Suppressor macrophage treated with lipopolysaccharide for 1 hour (primary cell): ENCODE measurements around the gene RLN3.
"Not testable (repeated sequence)": the region's sequence is repeated elsewhere in the genome, so short reads cannot be mapped to it uniquely, and the experiment has no call there.

Experiments used
- DNase-seq, 3 donors: peaks; one replicate each; pipeline ENCODE4 v3.0.0-alpha.2; 2020 to 2022

The RLN3 gene

DNA sequence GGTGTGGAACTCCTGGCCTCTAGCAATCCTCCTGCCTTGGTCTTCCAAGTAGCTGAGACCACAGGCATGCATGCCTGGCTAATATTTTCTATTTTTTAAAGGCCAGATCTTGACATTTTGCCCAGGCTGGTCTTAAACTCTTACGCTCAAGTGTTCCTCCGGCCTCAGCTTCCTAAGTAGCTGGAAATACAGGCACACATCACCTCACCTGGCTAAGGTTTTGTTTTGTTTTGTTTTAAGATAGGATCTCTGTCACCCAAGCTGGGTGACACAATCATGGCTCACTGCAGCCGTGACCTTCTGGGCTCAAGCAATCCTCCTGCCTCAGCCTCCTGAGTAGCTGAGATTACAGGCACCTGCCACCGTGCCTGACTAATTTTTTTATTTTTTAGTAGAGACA, 5.5 kb upstream of the RLN3 start:
- no peak for DNase-seq

GRCh38 chr19:14023404-14024235, 4.3 kb upstream of the RLN3 start:
- DNase-seq, result peak; percentile 85 to 88 (median 87)

DNA sequence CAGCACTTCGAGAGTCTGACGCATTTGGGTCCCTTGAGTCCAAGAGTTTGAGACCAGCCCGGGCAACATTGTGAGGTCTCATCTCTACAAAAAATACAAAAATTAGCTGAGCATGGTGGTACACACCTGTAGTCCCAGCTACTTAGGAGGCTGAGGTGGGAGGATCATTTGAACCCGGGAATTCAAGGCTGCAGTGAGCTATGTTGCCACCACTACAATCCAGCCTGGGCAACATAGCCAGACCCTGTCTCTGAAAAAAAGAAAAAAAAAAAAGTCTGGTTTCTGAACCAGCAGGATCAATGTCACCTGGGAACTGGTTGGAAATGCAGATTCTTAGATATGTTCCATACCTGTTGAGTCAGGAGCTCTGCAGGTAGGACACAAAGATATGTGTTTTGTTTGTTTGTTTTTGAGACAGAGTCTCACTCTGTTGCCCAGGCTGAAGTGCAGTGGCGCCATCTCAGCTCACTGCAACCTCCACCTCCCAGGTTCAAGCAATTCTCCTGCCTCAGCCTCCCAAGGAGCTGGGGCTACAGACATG, 1.2 kb upstream of the RLN3 start:
- DNase-seq, result not testable (repeated sequence)

- no peak for DNase-seq
Observed at GRCh38 chr19:14028901-14029300, 953 bp downstream of the RLN3 start.

DNA sequence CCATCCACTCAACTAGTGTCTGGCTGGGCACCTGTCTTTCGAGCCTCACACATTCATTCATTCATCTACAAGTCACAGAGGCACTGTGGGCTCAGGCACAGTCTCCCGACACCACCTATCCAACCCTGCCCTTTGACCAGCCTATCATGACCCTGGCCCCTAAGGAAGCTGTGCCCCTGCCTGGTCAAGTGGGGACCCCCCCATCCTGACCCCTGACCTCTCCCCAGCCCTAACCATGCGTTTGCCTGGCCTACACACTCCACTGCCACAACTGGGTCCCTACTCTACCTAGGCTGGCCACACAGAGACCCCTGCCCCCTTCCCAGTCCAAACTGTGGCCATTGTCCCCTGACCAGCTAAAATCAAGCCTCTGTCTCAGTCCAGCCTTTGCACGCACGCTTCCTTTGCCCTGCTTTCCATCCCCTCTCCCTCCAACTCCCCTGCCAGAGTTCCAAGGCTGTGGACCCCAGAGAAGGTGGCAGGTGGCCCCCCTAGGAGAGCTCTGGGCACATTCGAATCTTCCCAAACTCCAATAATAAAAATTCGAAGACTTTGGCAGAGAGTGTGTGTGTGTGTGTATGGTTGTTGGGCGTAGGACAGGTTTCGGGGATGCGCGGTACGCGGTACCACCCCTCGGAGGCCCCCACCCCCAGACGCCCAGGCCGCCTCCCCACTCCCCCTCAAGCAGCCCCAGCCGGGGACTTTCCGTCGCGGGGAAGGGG, 3.2 kb downstream of the RLN3 start:
- DNase-seq, result no peak

DNA sequence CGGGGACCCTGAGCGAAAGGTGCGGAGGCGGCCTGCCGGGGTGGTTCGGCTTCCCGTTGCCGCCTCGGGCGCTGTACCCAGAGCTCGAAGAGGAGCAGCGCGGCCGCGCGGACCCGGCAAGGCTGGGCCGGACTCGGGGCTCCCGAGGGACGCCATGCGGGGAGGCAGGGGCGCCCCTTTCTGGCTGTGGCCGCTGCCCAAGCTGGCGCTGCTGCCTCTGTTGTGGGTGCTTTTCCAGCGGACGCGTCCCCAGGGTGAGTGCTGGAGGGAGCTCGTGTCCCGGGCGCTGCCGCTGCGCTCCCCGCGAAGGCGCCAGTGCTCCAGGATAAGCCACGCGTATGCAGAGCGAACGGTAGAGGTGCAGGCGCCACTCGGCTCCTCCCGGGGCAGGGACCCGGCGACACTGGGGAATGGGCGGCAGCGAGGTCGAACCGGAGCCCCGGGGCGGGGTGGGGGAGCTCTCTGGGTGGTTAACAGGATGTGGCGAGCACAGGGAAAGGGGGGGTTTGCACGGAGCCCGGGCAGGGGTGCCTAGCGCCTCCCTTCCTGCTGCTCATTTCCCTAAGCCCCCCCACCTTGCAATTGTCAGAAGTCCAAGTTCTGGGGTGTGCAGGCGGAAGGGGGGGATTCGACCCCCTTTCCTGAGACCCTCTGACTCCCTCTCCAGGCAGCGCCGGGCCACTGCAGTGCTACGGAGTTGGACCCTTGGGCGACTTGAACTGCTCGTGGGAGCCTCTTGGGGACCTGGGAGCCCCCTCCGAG, 4.0 kb downstream of the RLN3 start, which contains the start of gene IL27RA:
IL27RA (plus strand) TSS at position 44 of the 762 bp plus-strand sequence; CDS start at position 155, 111 bp downstream.
- peak; percentile 60 to 81 (median 71) for DNase-seq

DNA sequence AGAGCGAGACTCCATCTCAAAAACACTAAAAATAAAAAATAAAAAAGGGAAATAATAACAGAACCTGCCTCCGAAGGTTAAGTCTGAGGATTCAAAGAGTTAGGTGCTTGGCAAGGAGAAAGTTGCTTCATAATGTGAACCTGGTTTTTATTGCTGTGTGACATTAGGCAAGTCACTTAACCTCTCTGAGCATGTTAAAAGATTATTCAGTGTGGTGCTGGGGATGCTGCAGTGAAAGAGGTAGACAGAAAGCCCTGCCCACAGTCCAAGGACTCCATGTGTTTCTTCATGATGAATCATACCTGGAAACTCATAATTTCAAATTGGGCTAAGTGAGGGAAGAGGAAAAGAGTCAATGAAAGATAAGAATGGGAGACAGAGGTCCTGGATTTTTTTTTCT, 6.0 kb downstream of the RLN3 start:
- DNase-seq, result no peak

DNA sequence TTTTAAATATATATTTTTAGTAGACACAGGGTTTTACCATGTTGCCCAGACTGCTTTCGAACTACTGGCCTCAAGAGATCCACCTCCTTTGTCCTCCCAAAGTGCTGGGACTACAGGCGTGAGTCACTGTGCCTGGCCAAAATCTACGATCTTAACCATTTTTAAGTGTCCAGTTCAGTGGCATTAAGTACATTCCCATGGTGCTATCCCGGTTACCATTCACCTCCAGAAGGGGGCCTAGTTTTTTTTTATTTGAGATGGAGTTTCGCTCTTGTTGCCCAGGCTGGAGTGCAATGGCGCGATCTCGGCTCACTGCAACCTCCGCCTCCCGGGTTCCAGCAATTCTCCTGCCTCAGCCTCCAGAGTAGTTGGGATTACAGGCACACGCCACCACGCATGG, 7.2 kb downstream of the RLN3 start:
- DNase-seq, result not testable (repeated sequence)

DNA sequence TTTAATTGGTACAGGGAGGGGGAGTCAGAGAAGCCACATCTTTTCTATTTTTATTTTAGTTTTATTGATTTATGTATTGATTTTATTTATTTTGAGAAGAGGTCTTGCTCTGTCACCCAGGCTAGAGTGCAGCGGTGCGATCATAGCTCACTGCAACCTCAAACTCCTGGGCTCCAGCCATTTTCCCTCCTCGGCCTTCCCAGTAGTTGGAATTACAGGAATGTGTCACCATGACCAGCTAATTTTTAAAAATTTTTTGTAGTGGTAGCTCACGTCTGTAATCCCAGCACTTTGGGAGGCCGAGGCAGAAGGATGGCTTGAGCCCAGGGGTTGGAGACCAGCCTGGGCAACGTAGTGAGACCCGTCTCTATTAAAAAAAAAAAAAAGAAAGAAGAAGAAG, 7.8 kb downstream of the RLN3 start:
- no peak for DNase-seq

- DNase-seq, result no peak
Observed at GRCh38 chr19:14039181-14039580, 11.2 kb downstream of the RLN3 start.

GRCh38 chr19:14042659-14043608, 15.0 kb downstream of the RLN3 start:
- DNase-seq, result peak; percentile 77 to 80 (median 78)

- not testable (repeated sequence) for DNase-seq
Observed at GRCh38 chr19:14047866-14048265, 19.9 kb downstream of the RLN3 start.

DNA sequence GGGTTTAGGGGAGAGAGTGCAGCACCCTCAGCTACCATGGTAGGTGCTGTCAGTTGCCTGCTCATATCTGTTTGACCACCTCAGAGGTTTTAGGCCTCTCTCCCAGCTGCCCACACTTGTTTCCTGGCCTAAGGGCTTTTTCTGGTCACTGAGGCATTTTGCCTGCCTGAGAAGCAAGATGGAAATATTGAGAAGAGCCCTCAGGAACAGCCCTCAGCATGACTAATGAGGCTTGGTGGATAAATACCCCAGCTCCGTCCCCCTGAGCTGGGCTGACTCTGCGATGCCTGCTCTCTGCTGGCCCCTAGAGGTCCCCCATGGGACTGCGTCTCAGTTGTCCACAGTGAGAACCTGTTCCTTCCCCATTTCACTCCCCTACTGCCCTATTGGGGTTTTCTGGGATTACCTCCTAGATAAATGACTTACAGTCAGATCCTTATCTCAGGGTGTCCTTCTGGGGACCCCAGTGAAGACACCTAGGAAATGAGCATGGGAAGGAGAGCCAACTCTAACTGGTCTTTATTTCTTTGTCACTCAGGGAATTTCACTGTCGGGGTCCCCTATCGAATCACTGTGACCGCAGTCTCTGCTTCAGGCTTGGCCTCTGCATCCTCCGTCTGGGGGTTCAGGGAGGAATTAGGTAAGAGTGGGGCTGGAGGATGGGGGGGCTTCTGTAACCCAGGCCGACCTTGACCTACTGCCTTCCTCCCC, 20.6 kb downstream of the RLN3 start:
- DNase-seq, result peak; percentile 82 to 85 (median 85)

DNA sequence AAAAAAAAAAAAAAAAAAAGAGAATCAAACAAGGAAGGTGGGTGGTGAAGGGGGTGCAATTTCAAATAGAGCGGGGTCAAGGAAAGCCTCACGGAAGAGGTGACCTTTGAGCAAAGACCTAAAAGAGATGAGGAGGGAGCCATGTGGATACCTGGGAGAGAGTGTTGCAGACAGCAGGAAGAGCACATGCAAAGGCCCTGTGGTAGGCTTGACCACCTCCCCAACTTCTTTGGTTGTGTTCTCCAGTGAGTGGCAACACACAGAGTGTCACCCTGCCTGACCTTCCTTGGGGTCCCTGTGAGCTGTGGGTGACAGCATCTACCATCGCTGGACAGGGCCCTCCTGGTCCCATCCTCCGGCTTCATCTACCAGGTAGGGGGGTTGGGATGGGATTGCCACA, 22.6 kb downstream of the RLN3 start:
- DNase-seq, result no peak

DNA sequence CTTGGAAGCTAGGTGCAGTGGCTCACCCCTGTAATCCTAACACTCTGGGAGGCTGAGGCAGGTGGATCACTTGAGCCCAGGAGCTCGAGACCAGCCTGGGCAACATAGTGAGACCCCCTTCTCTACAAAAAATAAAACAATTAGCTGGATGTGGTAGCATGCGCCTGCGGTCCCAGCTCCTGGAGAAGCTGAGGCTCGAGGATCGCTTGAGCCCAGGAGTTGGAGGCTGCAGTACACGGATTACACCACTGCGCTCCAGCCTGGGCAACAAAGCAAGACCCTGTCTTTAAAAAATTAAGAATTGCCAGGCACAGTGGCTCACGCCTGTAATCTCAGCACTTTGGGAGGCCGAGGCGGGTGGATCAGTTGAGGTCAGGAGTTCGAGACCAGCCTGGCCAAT, 23.0 kb downstream of the RLN3 start:
- not testable (repeated sequence) for DNase-seq

- no peak for DNase-seq
Observed at GRCh38 chr19:14051980-14052379, 24.0 kb downstream of the RLN3 start.

DNA sequence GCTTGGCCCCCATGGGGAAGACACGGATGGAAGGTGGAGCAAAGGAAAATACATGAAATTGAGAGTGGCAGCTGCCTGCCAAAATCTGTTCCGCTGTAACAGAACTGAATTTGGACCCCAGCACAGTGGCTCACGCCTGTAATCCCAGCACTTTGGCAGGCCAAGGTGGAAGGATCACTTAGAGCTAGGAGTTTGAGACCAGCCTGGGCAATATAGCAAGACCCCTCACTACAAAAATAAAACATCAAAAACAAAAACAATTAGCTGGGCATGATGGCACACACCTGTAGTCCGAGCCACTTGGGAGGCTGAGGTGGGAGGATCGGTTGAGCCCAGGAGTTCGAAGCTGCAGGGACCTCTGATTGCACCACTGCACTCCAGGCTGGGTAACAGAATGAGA, 24.5 kb downstream of the RLN3 start:
- DNase-seq, result no peak

DNA sequence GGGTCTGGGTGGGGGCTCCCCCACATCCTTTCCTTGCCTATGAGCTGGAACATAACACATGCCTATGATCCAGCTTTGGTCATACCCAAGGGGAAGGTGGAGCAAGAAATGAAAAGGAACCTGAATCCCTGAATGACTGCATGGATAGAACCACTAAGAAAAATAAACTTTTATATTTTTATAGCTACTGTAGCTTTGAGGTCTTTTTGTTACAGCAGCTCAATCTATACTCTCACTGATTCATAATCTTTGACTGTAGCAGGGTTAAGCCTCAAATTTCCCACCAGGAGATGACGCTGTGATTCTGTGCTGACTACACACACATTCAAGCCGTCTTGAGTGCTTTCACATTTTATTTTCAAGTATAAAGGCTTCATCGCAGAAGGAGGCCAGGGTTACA, 25.1 kb downstream of the RLN3 start:
- DNase-seq, result no peak

- DNase-seq, result no peak
Observed at GRCh38 chr19:14053500-14053899, 25.6 kb downstream of the RLN3 start.

DNA sequence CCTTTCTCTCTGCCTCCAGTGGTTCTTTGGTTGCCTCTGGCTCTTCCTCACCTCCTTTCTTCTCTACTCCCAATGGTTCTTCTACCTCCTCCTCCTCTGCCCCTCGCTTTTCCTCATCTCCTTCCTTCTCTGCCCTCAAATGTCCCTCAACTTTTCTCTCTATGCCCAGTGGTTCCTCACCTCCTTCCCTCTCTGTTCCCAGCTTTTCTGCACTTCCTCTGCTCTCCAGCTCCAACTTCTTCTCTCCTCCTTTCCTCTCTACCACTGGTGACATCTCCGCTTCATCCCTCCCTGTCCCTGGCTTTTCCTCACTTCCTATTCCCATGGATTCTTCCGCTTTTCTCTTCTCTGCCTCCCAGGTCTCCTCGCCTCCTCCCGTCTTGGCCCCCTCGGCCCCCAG, 26.2 kb downstream of the RLN3 start:
- no peak for DNase-seq

GRCh38 chr19:14054721-14055120, 26.8 kb downstream of the RLN3 start:
- DNase-seq, result no peak
